HEK293T (cell line): ENCODE measurements around the gene OR10V1.

Experiments
- ELF4 ChIP-seq: fragments of 450-650 bp; IDR thresholded peaks from 2 replicates; pipeline ENCODE4 v1.6.1; 2017; ENCODE audit warnings: antibody characterized with exemption
- FOXM1 ChIP-seq: fragments of 450-650 bp; IDR thresholded peaks from 2 replicates; pipeline ENCODE4 v1.6.1; 2017; ENCODE audit warnings: mild to moderate bottlenecking, borderline replicate concordance
- SP1 ChIP-seq: fragments of 450-650 bp; IDR thresholded peaks from 2 replicates; pipeline ENCODE4 v1.6.1; 2017
- TARDBP ChIP-seq: fragments of 450-650 bp; IDR thresholded peaks from 2 replicates; pipeline ENCODE4 v1.6.1; 2016

DNA sequence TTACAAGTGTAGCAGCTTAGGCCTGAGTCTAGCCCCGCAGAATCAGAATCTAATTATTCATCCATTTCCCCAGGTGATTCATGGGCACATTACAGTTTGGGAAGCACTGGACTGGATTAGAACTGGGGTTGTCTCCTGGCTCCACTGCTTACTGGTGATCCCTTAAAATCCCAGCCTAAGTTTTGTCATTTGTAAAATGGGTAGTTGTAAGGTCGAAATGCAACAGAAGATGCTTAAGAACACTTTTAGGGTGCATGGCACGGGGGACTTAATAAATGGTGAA is 42.9 kb upstream of the OR10V1 start:
- TF ChIP-seq SP1: no peak
- no peak for TF ChIP-seq ELF4
- no peak for TF ChIP-seq FOXM1
- no peak for TF ChIP-seq TARDBP
